Activated CD4-positive, alpha-beta T cell treated with anti-CD3 and anti-CD28 coated beads, Interleukin-2, amount 50 U/mL, for 1 hour (primary cell): ENCODE data around the gene KRTAP5-3.
"Not testable (repeated sequence)": the region's sequence is repeated elsewhere in the genome, so short reads cannot be mapped to it uniquely, and the experiment has no call there.

Experiments
- DNase-seq: peaks from one replicate; pipeline ENCODE4 v3.0.0-alpha.2; 2020

The KRTAP5-3 gene

DNA sequence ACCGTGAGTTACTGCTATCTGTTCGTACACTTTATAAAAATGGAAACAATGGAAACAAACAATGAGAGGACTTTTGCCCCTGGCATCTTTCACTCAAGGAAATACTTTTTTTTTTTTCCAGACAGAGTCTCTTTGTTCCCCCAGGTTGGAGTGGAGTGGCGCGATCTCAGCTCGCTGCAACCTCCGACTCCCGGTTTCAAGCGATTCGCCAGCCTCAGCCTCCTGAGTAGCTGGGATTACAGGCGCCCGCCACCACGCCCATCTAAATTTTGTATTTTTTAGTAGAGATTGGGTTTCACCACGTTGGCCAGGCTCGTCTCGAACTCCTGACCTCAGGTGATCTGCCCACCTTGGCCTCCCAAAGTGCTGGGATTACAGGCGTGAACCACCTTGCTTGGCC lies 32.5 kb downstream of the KRTAP5-3 start:
- not testable (repeated sequence) for DNase-seq

- DNase-seq: no peak
Measured at GRCh38 chr11:1574933-1575242, 33.4 kb downstream of the KRTAP5-3 start.

DNA sequence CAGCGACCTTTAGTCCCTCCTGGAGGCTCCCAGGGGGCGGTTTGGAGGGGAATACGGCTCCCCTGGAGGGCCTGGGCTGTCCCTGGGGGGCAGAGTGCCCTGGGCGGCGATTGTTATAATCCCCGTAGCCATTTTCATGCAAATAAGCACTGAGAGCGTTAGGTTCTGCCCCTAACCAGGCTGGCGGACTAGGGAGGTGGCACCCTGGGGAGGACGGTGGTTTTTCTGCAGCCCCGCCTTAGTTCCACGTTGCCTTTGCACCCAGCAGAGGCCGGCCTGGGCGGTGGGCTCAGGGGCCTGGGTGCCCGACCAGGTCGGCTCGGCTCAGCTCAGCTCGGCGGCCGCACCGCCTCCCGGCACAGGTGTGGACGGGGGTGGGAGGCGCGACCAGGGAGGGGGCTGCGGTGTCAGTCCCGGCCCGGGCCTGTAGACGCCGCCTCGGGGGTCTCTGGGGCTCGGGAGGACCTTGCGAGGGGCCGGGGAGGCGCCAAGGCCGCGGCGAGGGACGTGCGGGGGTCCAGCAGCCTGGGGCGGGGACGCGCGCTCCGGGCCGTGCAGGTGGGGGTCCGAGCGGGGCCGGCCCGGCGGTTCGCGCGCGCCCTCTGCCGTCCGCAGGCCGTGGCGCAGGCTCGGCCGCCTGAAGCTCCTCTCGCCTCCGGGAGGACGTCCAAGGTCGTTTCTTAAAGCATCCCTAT lies 33.9 kb downstream of the KRTAP5-3 start:
- DNase-seq: peak; percentile 50

DNA sequence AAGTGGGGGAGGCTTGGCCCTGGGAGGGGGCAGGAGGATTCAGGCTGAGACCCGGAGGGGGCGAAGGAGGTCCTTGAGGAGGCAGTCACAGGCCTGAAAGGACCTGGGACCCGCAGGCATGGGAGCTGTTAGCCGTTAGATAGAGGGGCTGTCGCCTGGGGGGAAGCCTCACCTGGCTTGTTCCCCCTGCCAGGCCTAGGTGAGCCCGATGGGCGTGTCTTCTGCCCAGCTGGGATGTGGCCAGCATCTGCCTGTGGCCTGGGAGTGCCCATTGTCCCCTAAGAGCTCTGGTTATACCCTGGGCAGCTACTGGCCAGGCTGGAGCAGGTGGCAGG lies 34.4 kb downstream of the KRTAP5-3 start:
- DNase-seq: no peak

- DNase-seq: no peak
Measured at GRCh38 chr11:1573077-1573902, 35.0 kb downstream of the KRTAP5-3 start.

- peak; percentile 97 for DNase-seq
Measured at GRCh38 chr11:1572197-1573076, 35.8 kb downstream of the KRTAP5-3 start, which contains the start of gene DUSP8. Gene DUSP8, minus strand, starts transcription at chr11:1572271. Its CDS starts 6,445 bp downstream, at chr11:1565826.

DNA sequence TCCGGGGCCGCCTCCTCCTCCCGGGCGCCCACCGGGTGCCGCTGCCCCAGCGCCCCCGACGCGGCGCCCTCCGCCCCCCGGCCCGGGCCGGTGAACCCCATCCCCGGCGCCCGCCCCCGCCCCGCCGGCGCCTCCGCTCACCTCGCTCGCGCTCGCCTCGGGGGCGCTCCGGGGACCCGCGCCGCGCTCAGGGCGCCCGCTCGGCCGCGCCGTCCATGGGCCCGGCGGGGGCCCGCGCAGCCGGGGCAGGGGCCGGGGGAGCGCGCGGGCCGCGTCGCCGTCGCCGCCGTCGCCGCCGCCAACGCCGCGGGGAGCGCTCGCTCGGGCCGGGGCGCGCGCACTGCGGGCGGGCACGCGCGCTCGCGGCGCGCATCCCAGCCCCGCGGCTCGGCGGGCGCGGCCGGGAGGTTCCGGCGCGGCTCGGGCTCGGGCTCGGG lies 36.5 kb downstream of the KRTAP5-3 start:
- DNase-seq: no peak

- no peak for DNase-seq
Measured at GRCh38 chr11:1570896-1571759, 37.1 kb downstream of the KRTAP5-3 start.

DNA sequence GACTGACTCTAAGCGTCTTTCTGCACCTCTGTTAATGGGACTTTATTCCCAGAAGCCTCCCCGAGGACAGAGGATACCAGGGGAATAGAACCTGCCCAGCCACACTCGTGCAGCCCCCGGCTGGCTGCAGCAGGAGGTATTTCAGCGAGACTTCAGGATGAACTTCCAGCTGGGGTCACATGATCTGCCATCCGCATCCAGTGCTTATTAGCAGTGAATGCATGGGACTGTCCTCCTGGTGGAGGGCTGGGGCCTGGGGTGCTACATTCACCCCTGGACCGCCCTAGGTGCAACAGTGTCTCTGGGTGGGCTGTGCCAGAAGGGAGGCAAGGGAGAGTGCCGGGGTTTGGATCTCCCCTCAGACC lies 37.8 kb downstream of the KRTAP5-3 start:
- DNase-seq: no peak

DNA sequence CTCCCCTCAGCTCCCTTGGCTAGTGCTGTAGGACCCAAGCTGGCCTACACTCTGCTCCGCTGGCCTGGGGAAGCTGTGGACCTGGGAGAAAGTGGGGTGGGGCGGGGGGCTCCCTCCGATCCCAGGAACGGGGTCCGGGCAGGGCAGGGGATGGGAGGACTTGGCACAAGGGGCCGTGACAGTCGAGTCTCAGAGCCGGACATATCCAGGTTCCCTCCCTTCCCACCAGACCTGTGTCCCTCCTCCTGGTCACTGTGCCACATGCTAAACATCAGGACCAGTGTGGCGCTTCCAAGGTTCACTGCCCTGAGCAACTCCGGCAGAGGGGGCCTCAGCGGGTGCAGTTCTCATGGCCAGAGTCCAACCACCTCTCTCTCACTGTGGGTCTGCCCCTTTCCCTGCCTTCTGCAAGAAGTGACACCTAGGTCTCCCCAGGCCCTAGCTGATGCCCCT lies 38.2 kb downstream of the KRTAP5-3 start:
- DNase-seq: no peak

DNA sequence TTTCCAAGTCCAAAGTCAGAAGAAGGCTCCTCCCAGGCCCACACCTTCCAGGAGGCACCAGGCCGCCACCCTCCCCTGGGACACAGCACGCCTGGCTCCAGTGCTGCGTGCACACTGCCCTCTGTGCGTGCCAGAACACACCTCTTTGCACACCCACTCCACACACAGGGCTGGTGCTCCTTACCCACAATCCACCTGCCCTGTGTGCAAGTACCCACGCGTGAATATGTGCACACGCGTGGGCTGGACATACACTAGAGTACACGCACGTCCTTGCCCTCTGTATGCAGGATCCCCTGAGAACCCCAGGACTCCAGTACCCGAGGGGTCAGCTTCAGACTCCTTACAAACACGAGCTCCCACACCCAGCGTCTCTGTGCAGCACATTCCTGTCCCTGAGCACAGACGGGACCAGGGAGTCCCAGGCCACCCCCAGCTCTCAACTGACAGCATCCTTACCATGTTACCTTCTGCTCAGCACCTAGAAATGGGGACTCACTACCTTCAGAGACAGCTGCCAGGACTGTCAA lies 38.9 kb downstream of the KRTAP5-3 start:
- DNase-seq: no peak

DNA sequence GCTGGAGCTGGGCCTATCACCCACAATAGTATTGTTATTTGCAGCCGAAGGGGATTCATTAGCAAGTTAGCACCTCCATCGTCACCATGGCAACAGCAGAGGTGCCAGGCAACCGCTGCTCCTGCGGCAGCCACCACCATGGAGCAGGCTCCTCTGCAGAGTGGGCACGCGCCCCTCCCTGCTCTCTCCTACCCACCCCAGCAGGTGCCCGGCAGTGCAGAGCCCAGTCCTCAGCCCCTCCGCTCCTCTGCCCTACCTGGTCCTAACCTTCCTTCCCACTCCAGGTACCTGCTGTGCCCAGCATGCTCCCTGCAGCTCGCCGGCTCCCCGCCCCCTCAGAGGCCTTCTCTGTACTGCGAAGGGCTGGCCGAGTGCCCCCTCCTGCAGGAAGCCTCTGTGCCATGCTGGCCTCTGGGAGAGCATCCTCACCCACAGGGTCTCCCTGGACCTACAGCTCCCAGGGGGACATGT lies 39.8 kb downstream of the KRTAP5-3 start:
- DNase-seq: peak; percentile 41

DNA sequence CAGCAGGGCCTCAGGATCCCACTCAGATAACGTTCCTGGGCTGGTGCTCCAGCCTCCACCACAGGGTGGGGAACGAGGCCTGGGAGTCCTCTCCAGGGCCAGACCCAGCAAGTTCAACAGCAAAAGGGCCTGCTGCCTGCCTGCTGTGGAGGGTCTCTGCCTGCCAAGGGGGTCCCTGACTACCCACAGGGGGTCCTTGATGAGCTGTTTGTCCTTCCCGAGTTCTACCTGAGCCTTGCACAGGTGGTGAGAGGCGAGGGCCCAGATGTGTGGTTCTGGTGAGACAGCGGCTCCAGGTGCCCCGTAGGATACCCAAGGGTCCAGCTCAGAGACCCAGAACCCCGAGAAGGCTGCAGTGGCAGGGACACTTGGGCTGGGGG lies 40.6 kb downstream of the KRTAP5-3 start:
- no peak for DNase-seq

GRCh38 chr11:1567052-1567720 lies 41.1 kb downstream of the KRTAP5-3 start:
- DNase-seq: no peak

- no peak for DNase-seq
Measured at GRCh38 chr11:1566381-1567051, 41.7 kb downstream of the KRTAP5-3 start.

GRCh38 chr11:1565904-1566247 lies 42.4 kb downstream of the KRTAP5-3 start:
- no peak for DNase-seq

- DNase-seq: no peak
Measured at GRCh38 chr11:1565173-1565903, 42.9 kb downstream of the KRTAP5-3 start.

DNA sequence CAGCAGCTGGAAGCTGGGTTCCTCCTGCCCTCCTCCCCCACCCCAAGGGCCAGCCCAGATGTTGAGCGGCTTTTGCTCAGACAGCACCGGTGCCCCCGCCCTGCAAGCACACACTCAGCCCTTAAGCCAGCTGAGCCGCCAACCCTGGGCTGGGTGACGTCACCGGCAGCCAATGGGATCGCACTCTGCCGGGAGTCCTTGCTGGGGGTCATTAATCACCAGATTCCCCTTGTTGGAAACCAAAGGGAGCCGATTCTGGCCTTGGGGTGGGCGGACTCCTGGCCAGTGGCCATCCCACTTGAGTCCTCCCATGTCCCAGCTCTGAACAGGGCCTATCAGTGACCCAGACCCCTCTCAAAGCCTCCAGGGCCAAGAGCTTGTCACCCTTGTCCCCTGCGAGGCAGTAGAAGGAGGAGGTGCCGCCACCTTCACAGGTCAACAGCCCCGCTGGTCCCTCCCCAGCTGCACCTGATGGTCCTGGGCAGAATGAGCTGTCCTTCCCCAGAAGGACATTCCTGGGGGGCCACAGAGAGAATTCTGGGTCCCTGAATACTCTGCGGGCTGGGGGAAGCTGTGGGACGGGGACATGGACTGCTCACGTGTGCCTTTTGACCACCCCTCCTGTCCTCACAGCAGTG lies 43.6 kb downstream of the KRTAP5-3 start:
- peak; percentile 41 for DNase-seq

DNA sequence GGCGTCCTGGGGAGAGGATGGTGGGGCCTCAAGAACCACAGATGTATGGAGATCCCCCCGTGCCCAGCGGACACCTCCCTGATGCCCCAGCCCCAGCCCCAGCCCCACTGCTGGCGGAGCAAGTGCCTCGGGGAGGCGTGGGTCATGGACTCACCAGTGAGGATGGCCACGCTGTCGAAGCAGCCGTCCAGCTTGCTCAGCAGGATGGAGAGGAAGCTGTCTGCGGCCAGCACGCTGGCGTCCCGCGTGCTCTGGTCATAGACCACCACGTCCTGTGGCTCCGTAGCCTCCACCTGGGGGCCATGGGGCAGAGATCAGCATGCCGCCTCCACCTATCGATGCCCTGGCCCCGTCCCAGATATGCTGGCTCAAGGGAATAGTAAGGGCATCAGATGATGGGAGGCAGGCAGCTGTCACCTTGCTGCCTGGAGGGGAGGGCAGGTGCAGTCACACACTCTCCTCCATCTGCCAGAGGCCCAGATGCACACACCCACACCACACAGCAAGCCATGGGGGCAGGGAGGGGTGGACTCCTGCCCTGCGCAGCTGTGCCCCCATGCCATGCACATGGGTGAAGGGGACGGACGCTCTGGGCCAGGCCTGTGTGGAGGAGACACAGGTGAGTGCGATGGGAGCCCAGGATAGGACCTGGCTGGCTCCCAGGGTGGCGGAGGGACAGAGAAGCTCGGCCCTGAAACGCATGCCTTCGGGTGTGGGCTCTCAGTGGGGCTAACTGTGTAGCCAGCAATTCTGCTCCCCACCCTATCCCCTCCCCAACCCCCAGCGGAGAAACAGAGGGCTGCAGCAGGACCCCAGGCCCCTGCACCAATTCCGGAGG lies 44.3 kb downstream of the KRTAP5-3 start:
- no peak for DNase-seq
